Liver (tissue), 9 donors: ENCODE results near the gene RPL38. TPM values are rescaled to one million over a fixed set of nuclear protein-coding genes. Genes with fewer than 3 reads are reported as not detected.

ENCODE experiments used
- DNase-seq: peaks from one replicate; pipeline ENCODE4 v3.0.0-alpha.2; 2017; ENCODE audit warnings: low spot score
- H3K27ac ChIP-seq, 2 donors: one replicate each; pipeline ENCODE4 v1.7.0; 2013; ENCODE audit warnings: inconsistent platforms in 2 of 2, low read length in 2 of 2, control low read depth in 1 of 2, low read depth in 1 of 2, mild to moderate bottlenecking in 1 of 2
- H3K27me3 ChIP-seq, 4 donors: one replicate each; pipeline versions ENCODE4 v1.6.1 to v1.7.0; 2013; ENCODE audit warnings: low read length in 3 of 4, inconsistent platforms in 1 of 4, mild to moderate bottlenecking in 1 of 4, moderate library complexity in 1 of 4; ENCODE audit not compliant: control insufficient read depth in 4 of 4, insufficient read depth in 4 of 4
- H3K36me3 ChIP-seq, 4 donors: one replicate each; pipeline versions ENCODE4 v1.6.1 to v1.7.0; 2013; ENCODE audit warnings: low read length in 3 of 4, mild to moderate bottlenecking in 3 of 4, low read depth in 1 of 4, moderate library complexity in 1 of 4; ENCODE audit not compliant: control insufficient read depth in 4 of 4, insufficient read depth in 3 of 4
- H3K4me1 ChIP-seq, 4 donors: one replicate each; pipeline versions ENCODE4 v1.6.1 to v1.7.0; 2013; ENCODE audit warnings: low read length in 3 of 4, mild to moderate bottlenecking in 3 of 4, moderate library complexity in 1 of 4; ENCODE audit not compliant: control insufficient read depth in 4 of 4, insufficient read depth in 4 of 4
- H3K4me3 ChIP-seq, 3 donors: one replicate each; pipeline versions ENCODE4 v1.6.1 to v1.7.0; 2013; ENCODE audit warnings: low read length in 3 of 3, control low read depth in 1 of 3, low read depth in 1 of 3, mild to moderate bottlenecking in 1 of 3
- H3K9ac ChIP-seq, 2 donors: one replicate each; pipeline ENCODE4 v1.7.0; 2013; ENCODE audit warnings: low read length in 2 of 2, mild to moderate bottlenecking in 2 of 2, moderate library complexity in 2 of 2, control low read depth in 1 of 2, low read depth in 1 of 2
- H3K9me3 ChIP-seq, 4 donors: one replicate each; pipeline versions ENCODE4 v1.6.1 to v1.7.0; 2013; ENCODE audit warnings: low read length in 3 of 4; ENCODE audit not compliant: control insufficient read depth in 4 of 4
- CTCF ChIP-seq: fragments of 150-350 bp; IDR thresholded peaks from 2 replicates; pipeline ENCODE4 v1.5.1; 2017; ENCODE audit warnings: improper control_type of control experiment, low read depth, low read length; ENCODE audit not compliant: missing input control
- FOXA2 ChIP-seq: IDR thresholded peaks from 2 replicates; pipeline ENCODE4 v1.6.1; 2016; ENCODE audit warnings: antibody characterized with exemption
- HNF4A ChIP-seq, 2 donors: conservative IDR thresholded peaks; 2 replicates each; pipeline ENCODE4 v1.6.1; 2016; ENCODE audit warnings: antibody characterized with exemption in 2 of 2, mild to moderate bottlenecking in 2 of 2
- HNF4G ChIP-seq: IDR thresholded peaks from 2 replicates; pipeline ENCODE4 v1.6.1; 2016; ENCODE audit warnings: antibody characterized with exemption
- JUND ChIP-seq, 2 donors: IDR thresholded peaks; 2 replicates each; pipeline ENCODE4 v1.6.1; 2016; ENCODE audit warnings: antibody characterized with exemption in 2 of 2
- MAX ChIP-seq: IDR thresholded peaks from 2 replicates; pipeline ENCODE4 v1.6.1; 2016; ENCODE audit warnings: antibody characterized with exemption
- NR2F2 ChIP-seq: IDR thresholded peaks from 2 replicates; pipeline ENCODE4 v1.6.1; 2016; ENCODE audit warnings: antibody characterized with exemption
- RAD21 ChIP-seq, 2 donors: IDR thresholded peaks; 2 replicates each; pipeline ENCODE4 v1.6.1; 2016; ENCODE audit warnings: antibody characterized with exemption in 2 of 2, mild to moderate bottlenecking in 2 of 2
- REST ChIP-seq: IDR thresholded peaks from 2 replicates; pipeline ENCODE4 v1.6.1; 2016; ENCODE audit warnings: antibody characterized with exemption, mild to moderate bottlenecking
- RXRA ChIP-seq, 2 donors: IDR thresholded peaks; 2 replicates each; pipeline ENCODE4 v1.6.1; 2017 to 2018; ENCODE audit warnings: antibody characterized with exemption in 2 of 2, mild to moderate bottlenecking in 1 of 2
- SP1 ChIP-seq: IDR thresholded peaks from 2 replicates; pipeline ENCODE4 v1.6.1; 2018; ENCODE audit warnings: antibody characterized with exemption, mild to moderate bottlenecking
- TAF1 ChIP-seq: conservative IDR thresholded peaks from 2 replicates; pipeline ENCODE4 v1.6.1; 2016; ENCODE audit warnings: antibody characterized with exemption, mild to moderate bottlenecking
- ZBTB33 ChIP-seq: IDR thresholded peaks from 2 replicates; pipeline ENCODE4 v1.6.1; 2016; ENCODE audit warnings: antibody characterized with exemption
- WGBS: extraction: QIAGEN DNeasy Blood & Tissue Kit; methylation state at CpG from one replicate; pipeline ENCODE4 v1.1.7; 2013; 5-methylcytosine and 5-hydroxymethylcytosine counted together
- polyA plus RNA-seq, 2 donors: library from polyadenylated mRNA; stranded (reverse) in 1 of 2; unstranded in 1 of 2; fragments of 200-250 nt in 1 of 2; fragments of >200 nt in 1 of 2; fragmentation: Nextera tagmentation in 1 of 2; extraction: Ambion mirVana in 1 of 2; gene quantifications; one replicate each; pipeline versions ENCODE4 v1.2.1 to v1.2.3, GENCODE V29; 2013 to 2015
- total RNA-seq, 2 donors: library from RNA; depleted of rRNA; stranded (reverse); fragments of >200 nt; gene quantifications; one replicate each; pipeline ENCODE4 v1.2.3, GENCODE V29; 2014
- donor health status: healthy.
- donor health status: healthy.
- donor health status: healthy.
- donor health status: healthy.
- donor health status: healthy.

The RPL38 gene
- total and polyA plus RNA-seq, 4 donors: 67.7 to 1,367 (median 455) TPM

GRCh38 chr17:74244548-74244947, 41.1 kb downstream of the RPL38 start (continued):
- TF ChIP-seq CTCF (no peak), MAX (no peak), RAD21 (IDR thresholded peaks at IDR 0.05) (no peak), RXRA (IDR thresholded peaks at IDR 0.05) (no peak), TAF1 (no peak)

GRCh38 chr17:74245145-74245831, 41.8 kb downstream of the RPL38 start:
- no peak overlapping the region for H3K9ac ChIP-seq
- H3K4me1 ChIP-seq: no peaks in the 10 kb centered on the region
- 46% methylated on average over 21 of the region's 21 CpGs for WGBS
- no peak for DNase-seq
- H3K27me3 ChIP-seq: no peaks in the 10 kb centered on the region
- H3K9me3 ChIP-seq: no peaks in the 10 kb centered on the region
- H3K4me3 ChIP-seq: no peak overlapping the region
- no peak overlapping the region for H3K27ac ChIP-seq
- TF ChIP-seq FOXA2 (no peak), HNF4A (conservative IDR thresholded peaks at IDR 0.05) (no peak), CTCF (no peak), REST (no peak), JUND (IDR thresholded peaks at IDR 0.05) (no peak), SP1 (no peak), HNF4G (no peak), NR2F2 (no peak), RXRA (IDR thresholded peaks at IDR 0.05) (no peak), ZBTB33 (no peak), RAD21 (IDR thresholded peaks at IDR 0.05) (no peak)
- H3K36me3 ChIP-seq: no peaks in the 10 kb centered on the region
